Bronchial epithelial cell (primary cell): ENCODE results near the gene PCSK1N. TPM values are rescaled to one million over a fixed set of nuclear protein-coding genes. Genes with fewer than 3 reads are reported as not detected.

ENCODE experiments used
- DNase-seq: peaks from one replicate; pipeline ENCODE4 v3.0.0-alpha.2; 2010; ENCODE audit warnings: low read depth
- FAIRE-seq: peaks from 2 replicates; lab custom pipeline; 2011; peaks lifted over from hg19 to GRCh38; lab: Jason Lieb, UNC
- H3K27me3 ChIP-seq: 2 replicates; pipeline ENCODE4 v1.5.1; 2011; ENCODE audit warnings: low read length; ENCODE audit not compliant: control insufficient read depth, insufficient read depth
- H3K36me3 ChIP-seq: 2 replicates; pipeline ENCODE4 v1.5.1; 2011; ENCODE audit warnings: low read length; ENCODE audit not compliant: control insufficient read depth, insufficient read depth
- H3K4me3 ChIP-seq: 2 replicates; pipeline ENCODE4 v1.5.1; 2011; ENCODE audit warnings: mild to moderate bottlenecking, low read depth, low read length, control low read depth
- CTCF ChIP-seq: IDR thresholded peaks from 2 replicates; pipeline ENCODE4 v1.5.1; 2011; ENCODE audit warnings: mild to moderate bottlenecking, moderate library complexity, low read length, control low read depth, inconsistent platforms; ENCODE audit not compliant: insufficient read depth, severe bottlenecking
- total RNA-seq: library from RNA; depleted of rRNA; stranded (reverse); fragments of >200 nt; gene quantifications from 2 replicates; pipeline ENCODE4 v1.2.1, GENCODE V29; 2014

Gene PCSK1N
- total RNA-seq, 1 donor from 2014 or later = 0.26 TPM

GRCh38 chrX:48801280-48802088 lies 33.9 kb downstream of the PCSK1N start, which contains the start of gene HDAC6:
TSS of gene HDAC6 (plus strand) at chrX:48802067. CDS start at chrX:48802693, 626 bp downstream.
- H3K27me3 ChIP-seq = no peaks in the 10 kb centered on the region
- DNase-seq = peak; percentile 94
- no peak for FAIRE-seq
- no peak for TF ChIP-seq CTCF
- H3K4me3 ChIP-seq = peak within 1 kb of the TSS; percentile 67
- peaks cover 3% of the 10 kb centered on the region for H3K36me3 ChIP-seq

- peak overlapping the region; percentile 45 for H3K4me3 ChIP-seq
- peaks cover 3% of the 10 kb centered on the region for H3K36me3 ChIP-seq
- FAIRE-seq (no peak), DNase-seq (no peak)
- H3K27me3 ChIP-seq = no peaks in the 10 kb centered on the region
- TF ChIP-seq CTCF = no peak
Observed at GRCh38 chrX:48800574-48801279, 34.7 kb downstream of the PCSK1N start.

- Histone ChIP-seq H3K4me3 (no peak overlapping the region), H3K36me3 (no peaks in the 10 kb centered on the region), H3K27me3 (no peaks in the 10 kb centered on the region)
- DNase-seq (no peak), FAIRE-seq (no peak)
- TF ChIP-seq CTCF = no peak
Observed at GRCh38 chrX:48798318-48798717, 37.1 kb downstream of the PCSK1N start.

GRCh38 chrX:48794911-48795515 lies 40.4 kb downstream of the PCSK1N start:
- peak; percentile 52 for DNase-seq
- TF ChIP-seq CTCF = no peak
- FAIRE-seq = no peak
- Histone ChIP-seq H3K4me3 (no peak overlapping the region), H3K27me3 (no peaks in the 10 kb centered on the region), H3K36me3 (no peaks in the 10 kb centered on the region)

GRCh38 chrX:48794340-48794910 lies 41.0 kb downstream of the PCSK1N start:
- no peaks in the 10 kb centered on the region for H3K27me3 ChIP-seq
- no peak for FAIRE-seq
- no peak for TF ChIP-seq CTCF
- H3K4me3 ChIP-seq = no peak overlapping the region
- no peak for DNase-seq
- no peaks in the 10 kb centered on the region for H3K36me3 ChIP-seq
